Measurements from ENCODE around the gene BBIP1.
A peak's percentile ranks its signal among the peaks of the same experiment; 100 is the strongest.

The BBIP1 gene

GRCh38 chr10:110881905-110882304 lies 37.1 kb downstream of the BBIP1 start:
- no peak for DNase-seq

- DNase-seq: no peak
These were observed 37.7 kb downstream of the BBIP1 start for GRCh38 chr10:110881247-110881646.

GRCh38 chr10:110880012-110880411 lies 39.0 kb downstream of the BBIP1 start:
- DNase-seq: no peak

- no peak for DNase-seq
These were observed 42.2 kb downstream of the BBIP1 start for GRCh38 chr10:110876788-110877187.

GRCh38 chr10:110876000-110876399 lies 43.0 kb downstream of the BBIP1 start:
- DNase-seq: no peak

- DNase-seq: no peak
These were observed 45.0 kb downstream of the BBIP1 start for GRCh38 chr10:110873951-110874350.

- DNase-seq: no peak
These were observed 45.7 kb downstream of the BBIP1 start for GRCh38 chr10:110872984-110873923.

GRCh38 chr10:110872145-110872983 lies 46.6 kb downstream of the BBIP1 start:
- DNase-seq: peak; percentile 79

- peak; percentile 91 for DNase-seq
These were observed 47.5 kb downstream of the BBIP1 start, which contains the start of gene PDCD4 for GRCh38 chr10:110871298-110872084. PDCD4 (plus strand) TSS chr10:110871928; CDS start chr10:110876028, 4,100 bp downstream.

GRCh38 chr10:110870823-110871297 lies 48.1 kb downstream of the BBIP1 start:
- DNase-seq: no peak

- DNase-seq: no peak
These were observed 50.0 kb downstream of the BBIP1 start for GRCh38 chr10:110868981-110869380.

GRCh38 chr10:110867807-110868465 lies 51.0 kb downstream of the BBIP1 start:
- no peak for DNase-seq

- peak; percentile 66 for DNase-seq
These were observed 51.8 kb downstream of the BBIP1 start for GRCh38 chr10:110867011-110867806.

GRCh38 chr10:110865809-110866482 lies 53.0 kb downstream of the BBIP1 start:
- DNase-seq: no peak

- peak; percentile 49 for DNase-seq
These were observed 53.7 kb downstream of the BBIP1 start for GRCh38 chr10:110865186-110865808.

GRCh38 chr10:110864662-110865140 lies 54.3 kb downstream of the BBIP1 start:
- peak; percentile 73 for DNase-seq

GRCh38 chr10:110863956-110864355 lies 55.0 kb downstream of the BBIP1 start:
- DNase-seq: no peak

GRCh38 chr10:110863361-110863760 lies 55.6 kb downstream of the BBIP1 start:
- no peak for DNase-seq

- DNase-seq: no peak
These were observed 56.0 kb downstream of the BBIP1 start for GRCh38 chr10:110862961-110863360.
